ENCODE measurements around the gene HNRNPF. TPM values are rescaled to one million over a fixed set of nuclear protein-coding genes. Genes with fewer than 3 reads are reported as not detected.

The HNRNPF gene
- total and polyA plus RNA-seq, 2 of the 8 experiments (the other 6 are each of a cell fraction or from before 2014, with no cell fraction given): 209 to 389 TPM

DNA sequence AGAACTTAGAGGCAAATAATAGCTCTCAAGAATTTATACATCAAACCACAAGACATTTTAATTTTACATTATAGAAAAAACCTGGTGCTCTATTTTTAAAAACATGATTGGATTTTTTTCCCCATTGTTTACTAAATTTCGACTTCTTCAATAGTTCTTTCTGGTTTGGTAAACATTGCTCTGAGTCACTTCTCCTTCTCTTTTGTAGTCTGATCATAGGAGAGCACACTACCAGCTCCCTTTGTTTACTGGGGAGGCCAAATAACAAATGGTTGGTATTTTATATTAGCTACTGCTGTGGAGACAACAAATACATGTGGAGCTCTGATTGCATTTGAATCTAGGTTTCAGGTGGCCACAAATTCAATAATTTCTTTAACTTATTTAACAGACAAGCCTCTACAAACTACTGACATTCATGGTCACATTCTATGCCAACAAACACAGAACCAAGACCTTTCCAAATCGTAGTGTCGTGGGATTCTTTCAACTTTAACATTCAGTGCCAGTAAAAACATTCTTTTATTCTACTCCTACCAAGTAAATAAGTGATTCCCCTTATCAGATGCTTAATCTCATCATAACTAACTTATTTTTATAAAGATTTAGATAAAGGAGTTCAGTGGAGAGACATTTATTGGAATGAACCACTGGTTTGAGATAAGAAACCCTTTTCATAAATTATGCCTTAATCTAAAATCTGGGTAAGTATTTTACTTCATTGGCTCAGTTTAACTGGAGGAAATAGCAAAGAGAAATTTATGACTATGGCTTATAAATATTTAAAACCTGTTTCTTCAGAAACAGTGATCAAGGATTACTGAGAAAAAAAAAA is 55.3 kb downstream of the HNRNPF start (continued):
- TF ChIP-seq USF2 (IDR thresholded peaks at IDR 0.05; ENCODE audit: low read length): no peak

All from H1 (cell line).